ENCODE results near the gene EML6. TPM values are rescaled to one million over a fixed set of nuclear protein-coding genes. Genes with fewer than 3 reads are reported as not detected.

EML6 gene
- total and polyA plus RNA-seq, 2 of the 13 experiments (the other 11 are each of a cell fraction or from before 2014, with no cell fraction given), result 17.2 to 32.4 TPM

DNA sequence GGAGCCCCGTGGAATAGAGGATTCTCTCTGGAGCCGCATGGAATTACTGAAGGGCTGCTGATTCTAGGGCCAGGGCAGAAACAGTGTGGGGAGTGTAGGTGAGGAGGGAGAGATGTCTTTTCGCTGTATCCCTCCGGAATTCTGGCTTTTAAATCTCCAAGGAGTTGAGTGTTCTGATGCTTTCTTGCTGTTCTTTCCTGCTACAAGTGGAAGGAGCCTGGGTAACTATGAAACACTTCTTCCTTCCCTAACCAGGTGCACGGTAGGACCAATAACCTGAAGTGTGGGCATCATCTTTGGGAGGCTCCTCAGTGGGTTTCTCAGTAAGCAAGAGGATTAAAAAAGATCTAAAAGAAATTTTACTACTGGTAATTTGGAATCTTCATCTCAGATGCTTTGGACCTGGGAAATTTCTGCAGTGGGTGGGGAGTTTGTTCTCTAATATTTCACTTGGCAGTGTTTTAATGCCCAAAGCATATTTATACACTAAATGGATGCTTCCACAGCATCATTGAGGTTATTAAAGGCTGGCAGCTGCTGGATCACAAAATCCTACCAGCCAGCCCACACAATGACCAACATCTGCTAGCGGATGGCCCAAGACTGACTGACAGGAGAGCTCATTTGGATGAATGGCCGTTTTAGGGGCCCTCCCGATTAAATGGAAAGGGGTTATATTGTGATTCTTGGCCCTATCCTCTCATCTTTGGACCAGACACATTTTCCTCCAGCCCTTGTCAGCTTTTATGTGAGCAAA, 2.1 kb downstream of the EML6 start:
- POLR2A ChIA-PET, result interaction anchor here (0.5 kb wide), 1 partner anchor 83 kb away, joined by 3 read pairs; no protein-coding TSS in a partner anchor
- BruUV-seq (replicated peaks), result TSS peak; percentile 29
- Histone ChIP-seq H3K9ac (ENCODE audit: insufficient read depth, low read depth, low read length) (peak overlapping the region; percentile 78; the same call in 1 of the 2 replicates), H3K27ac (ENCODE audit: extremely low read length, insufficient read depth, low read length) (no peak overlapping the region), H4K20me1 (ENCODE audit: insufficient read depth, low read length) (no peaks in the 10 kb centered on the region; the same call in 1 of the 2 replicates), H3K9me3 (ENCODE audit: low read length) (no peaks in the 10 kb centered on the region), H3K4me2 (ENCODE audit: low read depth, low read length) (peak overlapping the region; percentile 100), H3K36me3 (replicated peaks in 1 of 2; ENCODE audit: control insufficient read depth in 1 of 2, insufficient read depth in 2 of 2, low read length in 2 of 2) (no peaks in the 10 kb centered on the region), H3K27me3 (ENCODE audit: control insufficient read depth in 1 of 2, insufficient read depth in 2 of 2, low read length in 2 of 2) (no peaks in the 10 kb centered on the region; a peak in 1 of 5 replicates), H3K4me1 (ENCODE audit: insufficient read depth, low read length) (peaks cover 55% of the 10 kb centered on the region), H2AFZ (ENCODE audit: low read length) (no peak overlapping the region), H3K79me2 (ENCODE audit: insufficient read depth, low read length) (no peaks in the 10 kb centered on the region), H3K4me3 (replicated peaks in 1 of 3; ENCODE audit: insufficient read depth in 1 of 3, low read depth in 2 of 3, low read length in 3 of 3) (peak overlapping the region; percentile 77 to 85 (median 84); a peak in 5 of 6 replicates)
- ATAC-seq (no peak), DNase-seq (ENCODE audit: low spot score) (no peak), FAIRE-seq (no peak)
- in situ Hi-C loops (cut with HindIII; ENCODE audit: extremely low pct_ligation_motif_present, low pct_unique_long_range_greater_than_20kb) (no loop called here), intact Hi-C loops (cut with micrococcal nuclease; ENCODE audit: unreplicated experiment) (loop anchor here (1.0 kb wide), 1 partner anchor 113 kb away; no protein-coding TSS in a partner anchor)
- TF ChIP-seq ZBTB39 (CRISPR knock-in tag; IDR thresholded peaks at IDR 0.05), result no peak
- TF ChIP-seq ARHGAP35 (CRISPR knock-in tag; IDR thresholded peaks at IDR 0.05; ENCODE audit: borderline replicate concordance), result no peak
- TF ChIP-seq ZFYVE20 (CRISPR knock-in tag; IDR thresholded peaks at IDR 0.05; ENCODE audit: borderline replicate concordance, low read depth), result no peak
- TF ChIP-seq ZNF205 (CRISPR knock-in tag; IDR thresholded peaks at IDR 0.05), result no peak
- TF ChIP-seq NFE2L1 (CRISPR knock-in tag; IDR thresholded peaks at IDR 0.05; ENCODE audit: borderline replicate concordance), result no peak
- no peak for TF ChIP-seq LCORL (IDR thresholded peaks at IDR 0.05)
- no peak for TF ChIP-seq LCORL (CRISPR knock-in tag; IDR thresholded peaks at IDR 0.05)
- TF ChIP-seq ZNF703 (CRISPR knock-in tag; IDR thresholded peaks at IDR 0.05; ENCODE audit: borderline replicate concordance), result 0 out of 2 replicates have a peak, but pooled peaks have one; percentile 35
- no peak for TF ChIP-seq REST (IDR thresholded peaks at IDR 0.05; ENCODE audit: borderline replicate concordance in 1 of 2, low read depth in 1 of 2, low read length in 2 of 2)
- TF ChIP-seq ZNF605 (CRISPR knock-in tag; IDR thresholded peaks at IDR 0.05), result no peak
- no peak for TF ChIP-seq PRDM4 (CRISPR knock-in tag; IDR thresholded peaks at IDR 0.05; ENCODE audit: borderline replicate concordance)
- peak; percentile 16; the same call in 1 of the 2 replicates for TF ChIP-seq ZNF7 (CRISPR knock-in tag; IDR thresholded peaks at IDR 0.05)
- TF ChIP-seq CBX1 (IDR thresholded peaks at IDR 0.05; ENCODE audit: low read depth), result no peak
- no peak for TF ChIP-seq NFRKB (IDR thresholded peaks at IDR 0.05)
- CTCF ChIA-PET (ENCODE audit: low intra/inter-chr PET ratio, low total read pairs), result no interaction called here
- WGBS (ENCODE audit: low lambda C conversion rate), result 61% methylated on average over 8 of the region's 8 CpGs
